Epithelial cell of esophagus (primary cell): ENCODE results near the gene RNF214.
A peak's percentile ranks its signal among the peaks of the same experiment; 100 is the strongest.

Experiments used
- DNase-seq: peaks from one replicate; pipeline ENCODE4 v3.0.0; 2010; ENCODE audit warnings: low read depth
- H3K4me3 ChIP-seq: 2 replicates; pipeline ENCODE4 v1.5.1; 2011; ENCODE audit warnings: mild to moderate bottlenecking, low read length, control low read depth
- CTCF ChIP-seq: IDR thresholded peaks from 2 replicates; pipeline ENCODE4 v1.5.1; 2011; ENCODE audit warnings: low read depth, mild to moderate bottlenecking, low read length, control low read depth, inconsistent platforms; ENCODE audit not compliant: insufficient read depth; ENCODE audit errors: missing control alignments

Gene RNF214

DNA sequence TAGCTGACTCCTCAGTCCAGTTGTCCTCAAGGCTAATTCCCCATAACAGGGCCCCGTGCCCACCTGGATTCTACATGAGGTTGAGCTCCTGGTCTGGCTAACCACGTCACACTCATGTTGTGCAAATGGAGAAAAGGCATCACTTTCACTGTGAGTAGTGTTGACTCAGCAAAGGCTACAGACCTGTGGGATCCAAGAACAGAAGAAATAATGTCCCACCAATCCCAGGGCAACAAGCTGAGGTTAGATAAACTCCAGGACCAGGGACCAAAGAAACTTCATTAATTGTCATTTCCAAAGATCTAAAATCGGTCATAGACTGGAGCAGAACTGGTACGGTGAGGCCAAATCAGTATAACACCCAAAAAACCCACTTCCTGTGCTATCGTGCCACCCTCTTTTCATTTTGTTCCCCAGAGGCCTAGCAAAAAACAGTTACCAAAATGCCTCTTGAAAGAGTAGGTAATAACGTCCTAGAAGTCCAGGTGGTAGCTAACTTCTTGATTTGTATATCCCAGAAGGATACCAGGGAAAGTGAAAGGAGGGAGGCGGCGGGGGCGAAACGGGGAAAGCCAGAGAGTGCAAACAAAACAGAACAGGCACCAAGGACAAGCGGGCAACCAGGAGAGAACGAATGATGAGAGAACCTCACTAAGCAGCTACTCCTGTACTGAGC is 2.0 kb upstream of the RNF214 start:
- H3K4me3 ChIP-seq, result peak overlapping the region; percentile 88
- peak; percentile 40 for DNase-seq

DNA sequence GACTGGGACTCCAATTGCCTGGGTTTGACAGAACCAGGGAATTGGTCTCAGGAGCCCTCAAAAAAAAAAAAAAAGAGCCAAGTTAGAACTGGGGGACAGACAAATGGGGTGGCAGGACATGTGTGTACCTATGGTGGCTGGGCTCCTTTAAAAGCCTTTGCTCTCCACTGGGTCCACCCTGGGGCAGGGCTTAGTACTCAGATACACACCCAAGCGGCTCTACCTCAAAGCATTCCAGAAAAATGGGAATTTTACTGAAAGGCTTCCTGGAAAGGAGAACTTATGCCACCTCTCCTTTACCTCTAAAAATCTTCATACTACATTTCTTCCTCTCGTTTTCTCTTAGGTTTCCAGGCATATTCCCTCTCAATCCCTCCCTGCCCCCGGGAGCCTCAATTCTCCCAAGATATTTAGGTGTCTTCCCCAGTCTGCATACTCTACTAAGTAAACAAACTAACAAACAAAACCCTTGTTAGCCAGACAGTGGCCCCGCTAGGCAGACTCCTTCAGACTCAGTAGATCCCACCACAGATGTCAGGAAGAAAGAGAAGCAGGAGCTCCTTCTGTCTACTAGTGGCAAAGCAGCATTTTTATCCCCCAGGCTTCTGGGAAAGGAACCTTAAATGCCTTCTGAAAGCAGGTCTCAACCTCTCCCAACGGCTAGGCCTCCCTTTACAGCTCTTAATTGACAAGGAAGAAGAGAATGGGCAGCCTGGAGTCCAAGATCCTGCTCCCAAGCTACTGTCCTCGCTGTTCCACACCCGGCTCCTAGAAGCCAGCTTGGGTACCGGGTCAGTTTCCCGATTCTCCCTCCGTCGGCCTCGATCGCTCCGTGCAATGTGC is 1.3 kb upstream of the RNF214 start:
- no peak for TF ChIP-seq CTCF
- DNase-seq, result peak; percentile 48
- peak overlapping the region; percentile 88 for H3K4me3 ChIP-seq

More for the DNA sequence above, 2.0 kb upstream of the RNF214 start:
- no peak for TF ChIP-seq CTCF

- peak within 1 kb of the TSS; percentile 88 for H3K4me3 ChIP-seq
- DNase-seq, result no peak
- TF ChIP-seq CTCF, result no peak
These were observed 704 bp upstream of the RNF214 start, which contains the start of gene PCSK7 for GRCh38 chr11:117231842-117232091. Gene PCSK7, minus strand, starts transcription at chr11:117232073. Its CDS starts 2,229 bp downstream, at chr11:117229844.

DNA sequence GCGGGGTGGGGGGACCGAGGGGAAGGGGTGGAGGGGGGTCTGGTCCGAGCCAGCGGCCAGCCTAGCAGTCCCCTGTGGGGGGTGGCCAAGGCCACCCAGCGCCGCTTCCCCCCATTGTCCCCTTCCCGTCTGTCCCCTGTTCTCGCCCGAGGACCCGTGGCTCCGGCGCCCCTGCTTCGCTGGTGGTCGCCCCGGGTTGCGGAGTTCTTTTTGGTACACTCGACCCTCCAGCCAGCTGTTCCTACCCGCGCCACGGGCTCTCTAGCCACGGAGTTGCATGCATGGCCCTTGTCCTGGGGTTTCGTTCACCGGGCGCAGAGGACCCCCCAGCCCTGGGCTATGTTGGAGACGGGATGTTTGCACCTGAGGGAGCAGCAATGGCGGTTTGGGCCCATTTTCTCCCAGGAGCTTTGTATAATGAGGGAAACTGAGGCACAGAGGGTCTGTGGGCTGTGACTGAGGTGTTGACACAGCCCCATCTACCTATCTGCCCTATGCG is 489 bp downstream of the RNF214 start:
- TF ChIP-seq CTCF, result no peak
- no peak for DNase-seq
- peak overlapping the region; percentile 75 for H3K4me3 ChIP-seq

- H3K4me3 ChIP-seq, result no peak overlapping the region
- no peak for TF ChIP-seq CTCF
- DNase-seq, result no peak
These were observed 5.8 kb downstream of the RNF214 start for GRCh38 chr11:117238221-117238620.

- peak; percentile 82 for DNase-seq
- peak; percentile 49 for TF ChIP-seq CTCF
- H3K4me3 ChIP-seq, result no peak overlapping the region
These were observed 6.8 kb downstream of the RNF214 start for GRCh38 chr11:117239295-117239694.
